CD4-positive, alpha-beta T cell treated with Interleukin-4 for 4 hours (primary cell): Measurements from ENCODE around the gene RAB43.
A peak's percentile ranks its signal among the peaks of the same experiment; 100 is the strongest.

Experiments
- DNase-seq: peaks from one replicate; pipeline ENCODE4 v3.0.0-alpha.2; 2020

RAB43 gene

DNA sequence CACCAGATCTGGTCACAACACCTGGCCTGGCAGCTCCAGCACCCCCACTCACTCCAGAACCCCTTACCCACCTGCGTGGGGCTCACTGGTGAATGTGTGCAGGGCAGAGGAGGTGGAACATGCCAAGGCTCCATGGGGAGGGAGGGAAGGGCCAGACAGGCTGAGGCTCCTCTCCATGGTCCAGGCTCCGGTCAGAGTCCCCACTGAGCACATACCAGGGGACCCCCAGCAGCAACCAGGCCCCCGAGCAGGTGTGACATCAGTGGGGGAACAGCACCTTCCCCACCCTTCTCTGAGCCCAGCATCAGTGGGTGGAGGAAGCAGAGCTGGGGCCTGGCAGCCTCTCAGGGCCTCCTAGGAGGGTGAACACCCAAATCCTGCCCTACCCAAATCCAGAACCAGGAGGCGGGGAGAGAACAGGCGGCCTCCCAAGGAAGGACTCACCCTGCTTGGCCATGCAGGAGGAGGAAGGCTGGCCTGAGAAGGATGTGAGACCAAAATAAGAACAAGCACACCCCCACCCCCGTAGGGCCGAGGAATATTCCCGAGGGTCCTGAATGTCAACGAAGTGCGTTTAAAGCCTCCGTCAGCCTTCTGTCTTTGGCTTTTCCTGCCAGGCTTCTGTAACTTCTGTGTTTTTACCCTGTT is 62.2 kb downstream of the RAB43 start:
- DNase-seq, result no peak

DNA sequence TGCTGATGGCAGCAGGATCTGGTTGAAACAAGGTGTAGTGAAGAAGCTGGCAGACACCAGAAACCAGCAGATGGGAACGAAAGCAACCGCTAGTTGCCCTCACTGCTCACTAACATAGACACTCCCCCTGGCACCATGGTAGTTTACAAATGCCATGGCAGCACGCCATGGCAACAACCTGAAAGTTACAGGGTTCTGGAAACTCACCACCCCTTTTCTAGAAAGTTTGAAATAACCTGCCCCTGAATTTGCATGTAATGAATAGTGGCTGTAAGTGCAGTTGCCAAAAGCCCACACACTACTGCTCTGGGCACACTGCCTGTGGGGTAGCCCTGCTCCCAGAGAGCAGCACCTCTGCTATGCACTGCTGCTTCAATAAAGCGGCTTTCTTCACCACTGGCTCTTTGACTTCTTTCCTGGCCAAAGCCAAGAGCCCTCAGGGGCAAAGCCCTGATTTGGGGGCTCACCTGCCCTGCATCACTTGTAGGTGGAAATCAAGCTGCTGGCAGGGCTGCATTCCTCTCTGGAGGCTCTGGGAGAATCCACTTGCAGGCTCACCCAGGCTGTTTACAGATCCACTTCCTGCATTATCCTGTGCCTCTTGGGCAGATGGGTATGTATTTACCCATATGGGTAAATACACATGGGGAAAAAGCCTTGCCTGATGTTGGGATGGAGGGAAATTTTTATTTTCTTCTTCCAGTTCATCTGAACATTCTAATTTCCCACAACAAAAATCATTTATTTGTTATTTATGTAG is 63.0 kb downstream of the RAB43 start:
- DNase-seq, result no peak

DNA sequence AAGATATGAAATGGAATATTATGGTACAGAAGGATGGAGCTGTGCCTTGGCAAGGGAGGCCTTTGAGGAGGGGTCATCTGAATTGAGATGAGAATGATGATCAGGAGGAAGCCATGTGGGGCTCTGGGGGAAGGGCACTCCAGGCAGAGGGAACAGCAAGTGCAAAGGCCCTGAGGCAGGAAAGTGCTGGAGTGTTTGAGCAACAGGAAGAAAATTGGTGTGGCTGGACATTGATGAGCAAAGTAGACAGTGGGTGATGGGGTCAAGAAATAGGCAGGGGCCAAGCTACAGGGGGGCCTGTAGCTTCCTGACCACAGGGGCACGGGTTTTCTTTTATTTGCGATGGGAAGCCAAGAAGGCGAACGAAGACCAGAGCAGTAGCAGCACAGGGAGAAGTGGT is 64.4 kb downstream of the RAB43 start:
- no peak for DNase-seq

DNA sequence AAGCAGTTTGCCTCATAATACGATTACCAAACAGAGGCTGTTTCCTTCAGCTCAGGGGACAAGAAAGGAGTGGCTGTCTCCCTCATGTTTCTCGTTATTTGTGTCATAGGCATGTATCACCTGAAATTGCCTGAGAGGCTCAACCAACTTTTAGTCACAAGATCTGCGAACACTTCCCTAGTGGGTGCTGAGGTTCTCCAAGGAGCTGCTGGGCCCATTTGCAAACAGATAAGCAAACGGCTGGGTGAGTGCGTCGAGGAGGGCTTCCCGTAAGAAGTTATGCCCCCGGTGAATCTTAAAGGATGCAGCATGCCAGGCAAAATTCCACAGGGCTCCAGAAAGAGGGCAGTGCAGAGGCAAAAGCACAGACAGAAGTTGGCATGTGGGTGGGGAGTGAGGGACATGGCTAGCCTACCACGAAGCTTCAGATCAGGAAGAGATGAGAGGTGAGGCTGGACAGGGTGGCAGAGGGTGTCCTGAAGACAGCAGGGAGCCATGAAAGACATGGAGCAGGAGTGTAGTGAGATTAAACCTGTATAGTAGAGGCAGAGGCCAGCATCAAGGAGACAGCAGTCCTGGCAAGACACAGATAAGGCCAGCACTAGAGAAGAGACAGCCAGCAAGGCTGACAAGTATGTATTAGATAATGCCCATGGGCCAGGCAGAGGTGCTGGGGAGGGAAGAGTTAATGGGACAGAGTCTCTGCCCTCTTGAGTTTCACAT is 65.0 kb downstream of the RAB43 start:
- DNase-seq, result no peak

DNA sequence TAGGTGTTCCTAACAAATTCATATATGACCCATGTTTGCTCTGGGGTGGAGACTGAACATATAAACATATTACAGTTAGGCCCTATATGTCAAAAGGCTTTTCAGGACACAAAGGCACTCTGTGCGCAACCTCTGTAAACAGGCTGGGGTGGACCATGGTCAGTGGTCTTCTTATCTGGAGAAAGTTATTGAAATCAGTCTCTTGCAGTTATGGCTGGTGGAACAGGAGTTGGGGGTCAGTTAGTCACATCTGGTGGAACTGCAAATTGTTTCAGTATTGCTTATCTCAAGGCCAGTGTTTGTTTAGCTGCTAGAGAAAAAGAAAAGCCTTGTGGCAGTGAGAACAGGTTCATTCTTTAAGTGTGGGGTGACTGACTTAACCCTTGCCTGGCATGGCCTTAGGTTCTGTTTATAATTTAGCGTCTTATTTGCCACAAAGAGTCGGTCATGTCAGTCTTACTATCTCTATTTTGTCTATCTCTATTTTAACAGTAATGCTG is 66.9 kb downstream of the RAB43 start:
- no peak for DNase-seq

DNA sequence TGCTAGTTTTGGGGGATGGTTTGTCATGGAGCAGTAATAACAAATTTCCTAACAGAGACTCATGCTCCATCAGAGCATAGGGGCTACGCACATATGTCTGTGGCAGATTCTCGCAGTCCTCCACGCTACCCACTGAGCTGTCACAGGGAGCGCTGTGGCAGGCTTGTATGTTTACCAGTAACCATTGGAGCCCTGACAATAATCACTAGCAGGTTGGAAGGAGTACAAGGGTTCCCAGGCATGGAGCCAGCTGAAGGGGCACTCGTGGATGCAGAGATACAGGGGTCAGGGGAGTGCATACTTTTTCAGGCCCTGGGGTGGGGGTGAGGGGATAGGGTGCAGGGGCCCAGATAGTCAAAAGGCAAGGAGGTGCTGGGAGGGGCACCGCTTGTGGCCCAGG is 68.9 kb downstream of the RAB43 start:
- no peak for DNase-seq

DNA sequence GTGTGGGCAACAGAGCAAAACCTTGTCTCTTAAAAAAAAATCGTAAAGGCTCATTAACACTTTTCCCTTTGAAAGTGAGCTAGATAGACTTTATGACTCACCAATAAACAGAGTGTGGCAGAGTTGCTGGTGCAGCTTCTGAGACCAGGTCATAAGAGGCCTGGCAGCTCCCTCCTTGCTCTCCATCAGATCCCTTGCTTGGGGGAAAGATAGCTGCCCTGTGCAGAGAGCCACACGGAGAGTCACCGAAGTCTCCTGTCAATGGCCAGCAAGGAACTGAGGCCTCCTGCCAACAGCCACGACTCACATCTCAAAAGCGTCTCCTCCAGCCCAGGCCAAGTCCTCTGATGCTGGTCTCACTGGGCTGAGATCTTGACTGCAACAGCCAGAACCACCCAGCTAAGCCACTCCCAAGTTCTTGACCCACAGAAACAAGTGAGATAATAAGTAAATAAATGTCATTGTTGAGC is 69.7 kb downstream of the RAB43 start:
- no peak for DNase-seq

DNA sequence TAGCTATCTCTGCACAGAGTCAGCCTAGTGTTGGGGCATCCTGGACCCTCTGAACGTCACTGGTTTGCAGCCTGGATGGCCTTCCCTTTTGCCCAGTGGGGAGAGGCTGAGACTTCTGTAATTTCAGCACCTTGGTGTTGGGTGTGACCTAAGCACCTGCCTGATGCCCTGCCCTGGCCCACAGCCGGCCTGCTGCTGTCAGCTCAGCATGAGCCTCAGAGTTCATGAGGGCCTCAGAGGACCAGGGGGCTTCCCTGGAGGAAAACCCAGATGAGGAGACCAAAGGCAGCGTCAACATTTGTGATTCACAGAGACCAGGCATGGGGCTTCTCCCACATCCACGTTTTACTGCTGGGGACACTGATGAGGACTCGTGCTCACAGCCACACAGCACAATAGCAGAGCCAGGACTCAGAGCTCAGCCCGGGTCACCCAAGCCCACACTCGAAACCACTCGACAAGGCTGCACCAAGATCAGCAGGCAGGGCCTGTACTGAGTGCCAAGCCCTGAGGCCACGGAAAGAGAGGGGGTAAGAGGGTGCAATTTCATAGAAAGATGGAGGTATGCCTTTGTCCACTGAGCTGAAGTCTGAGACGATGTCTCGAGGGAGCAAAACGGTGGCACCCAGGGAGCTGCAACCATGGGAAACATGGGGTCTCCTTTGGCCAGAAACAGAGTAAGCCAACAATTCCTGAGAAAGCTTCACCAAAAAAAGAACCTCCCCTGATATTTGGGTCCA is 70.9 kb downstream of the RAB43 start:
- DNase-seq, result no peak

DNA sequence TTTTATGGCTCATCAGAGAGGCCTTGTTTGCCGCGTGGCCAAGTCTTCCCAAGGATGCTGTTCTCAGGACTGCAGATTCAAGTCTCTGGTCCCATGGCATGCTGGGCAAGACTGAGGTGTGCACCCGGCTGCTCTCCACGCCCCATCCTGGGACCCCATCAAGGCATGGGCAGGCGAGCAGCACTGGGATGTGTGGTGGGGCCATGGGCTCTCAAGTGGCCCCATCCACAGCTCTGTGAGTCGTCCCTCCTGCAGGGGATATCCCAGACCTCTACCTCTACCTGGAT is 74.1 kb downstream of the RAB43 start:
- no peak for DNase-seq

DNA sequence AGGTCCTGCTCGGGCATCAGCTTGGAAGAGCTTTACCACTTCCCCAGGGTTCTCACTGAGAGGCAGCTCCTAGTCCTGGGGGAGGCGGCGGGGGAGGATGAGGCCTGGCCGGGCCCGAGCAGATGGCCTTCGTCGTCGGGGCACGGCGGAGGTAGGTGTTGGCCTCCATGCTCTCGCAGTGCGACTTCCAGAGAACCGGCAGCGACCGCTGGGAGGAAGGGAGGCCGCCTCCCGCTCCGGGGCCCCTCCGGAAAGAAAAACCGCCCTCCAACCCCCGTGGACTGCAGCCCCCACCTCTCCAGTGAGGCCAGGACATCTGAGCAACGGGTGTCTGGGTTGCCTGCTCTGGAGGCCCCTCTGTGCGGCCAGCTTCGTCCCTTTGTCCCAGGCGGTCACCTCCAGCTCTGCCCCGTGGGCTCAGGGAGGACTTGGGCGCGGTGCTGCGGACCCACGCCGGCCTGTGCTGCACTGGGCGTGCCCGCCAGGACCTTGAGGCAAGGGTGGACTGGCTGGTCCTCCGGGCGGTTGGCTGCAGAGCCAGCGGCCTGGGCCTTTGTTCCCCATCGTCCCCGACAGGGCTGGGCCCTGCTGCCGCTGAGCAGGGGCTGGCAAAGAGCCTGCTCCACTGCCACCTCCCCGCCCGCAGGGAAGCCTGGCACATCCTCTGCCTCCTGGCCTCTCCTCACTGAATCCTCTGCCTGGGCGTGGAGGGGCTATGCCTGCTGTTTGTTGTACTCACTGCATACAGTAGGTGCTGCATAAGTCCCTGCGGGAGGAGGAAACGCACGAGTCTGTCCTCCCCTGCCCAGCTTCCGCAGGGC is 74.7 kb downstream of the RAB43 start:
- no peak for DNase-seq

DNA sequence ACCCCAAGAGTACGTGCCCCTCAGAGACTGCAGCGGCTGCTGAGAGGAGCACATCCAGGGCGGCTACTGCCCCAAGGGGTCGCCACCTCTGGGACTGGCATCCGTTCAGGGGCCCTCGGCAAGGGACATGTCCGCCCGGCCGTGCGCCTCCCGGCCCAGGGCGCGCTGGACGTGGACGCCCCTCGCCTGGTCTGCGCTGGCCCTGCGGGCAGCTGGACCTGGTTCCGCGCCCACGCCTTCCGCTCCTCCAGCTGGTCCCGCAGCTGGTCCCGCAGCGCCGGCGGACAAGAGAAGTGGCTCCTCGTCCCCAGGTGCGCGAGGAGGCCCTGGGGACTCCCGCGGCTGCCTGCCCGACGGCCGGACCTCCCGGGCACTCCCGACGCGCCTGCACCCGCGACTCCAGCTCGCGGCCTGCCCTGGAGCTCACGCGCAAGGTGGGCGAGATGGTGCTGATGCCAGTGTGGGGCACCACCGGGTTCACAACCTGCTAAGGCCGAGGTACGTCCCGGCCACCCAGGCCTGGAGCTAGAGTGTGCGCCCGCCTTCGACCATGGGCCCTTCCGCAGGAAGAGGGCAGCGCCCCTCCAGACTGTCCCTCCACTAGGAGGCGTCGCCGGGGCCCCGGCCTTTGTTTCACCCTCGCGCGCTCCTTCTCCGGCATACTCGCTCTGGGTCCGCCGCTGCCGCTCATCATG is 75.4 kb downstream of the RAB43 start:
- DNase-seq, result no peak

DNA sequence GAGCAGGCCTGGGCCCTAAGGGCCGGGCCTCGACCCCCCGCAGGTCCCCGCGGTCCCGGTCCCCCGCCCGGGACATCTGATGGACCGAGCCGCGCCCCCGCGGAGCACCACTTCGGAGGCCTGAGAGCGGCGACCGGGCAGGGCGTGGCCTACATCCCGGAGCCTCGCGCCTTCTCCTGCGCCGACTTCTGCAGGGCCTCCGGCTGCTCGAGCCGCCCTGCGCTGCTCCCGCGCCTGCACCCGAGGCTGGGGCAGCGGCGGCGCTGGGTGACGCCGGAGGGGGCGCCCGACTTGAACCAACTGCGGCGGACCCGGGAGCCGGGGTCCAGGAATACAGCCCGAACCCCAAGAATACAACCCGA is 75.9 kb downstream of the RAB43 start:
- DNase-seq, result peak; percentile 18

DNA sequence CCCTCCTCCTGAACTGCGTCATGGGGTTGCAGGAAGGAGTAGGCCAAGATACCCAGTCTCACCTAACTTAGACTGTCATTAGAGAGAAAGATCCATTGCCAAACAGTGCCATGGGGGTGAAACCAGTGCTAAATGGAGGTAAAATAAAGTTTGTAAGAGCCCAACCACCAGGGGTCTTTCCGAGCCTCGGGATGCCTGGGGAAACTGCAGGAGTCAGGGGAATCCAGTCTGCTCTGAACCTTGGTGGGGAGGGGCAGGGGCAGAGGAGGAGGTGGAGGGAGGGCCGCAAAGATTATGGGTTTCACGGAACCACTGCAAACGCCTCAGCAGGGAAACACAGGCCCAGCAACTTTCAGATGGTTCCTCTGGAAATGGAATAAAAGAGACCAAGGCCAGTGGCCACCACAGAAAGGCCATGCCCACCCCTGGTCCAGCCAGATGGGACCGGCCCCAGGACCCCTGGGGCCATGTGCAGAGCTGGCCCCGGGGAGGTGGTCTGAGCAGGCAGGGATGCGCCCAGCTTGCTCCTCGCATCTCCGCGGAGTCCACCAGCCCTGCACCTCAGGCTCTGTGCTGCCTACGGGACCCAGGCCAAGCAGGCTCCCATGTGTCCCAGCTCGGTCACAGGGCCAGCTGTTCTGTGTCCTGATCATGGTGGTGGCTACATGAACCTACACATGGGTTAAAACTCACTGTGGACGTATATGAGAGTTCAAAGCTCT is 80.9 kb downstream of the RAB43 start:
- no peak for DNase-seq

DNA sequence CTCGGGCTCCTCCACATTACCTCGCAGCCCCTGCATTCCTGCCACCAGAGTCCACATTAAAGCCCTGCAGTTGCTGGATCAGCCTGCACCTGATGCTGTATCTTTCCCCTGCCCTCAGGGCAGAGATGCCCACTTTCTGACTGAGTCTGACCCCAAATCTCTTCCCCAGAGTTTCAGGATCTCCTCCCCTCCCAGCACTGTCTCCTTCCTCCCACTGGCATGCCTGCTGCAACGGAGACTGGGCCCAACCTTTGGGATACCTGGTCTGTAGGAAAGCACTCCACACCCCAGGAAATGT is 81.6 kb downstream of the RAB43 start:
- no peak for DNase-seq

DNA sequence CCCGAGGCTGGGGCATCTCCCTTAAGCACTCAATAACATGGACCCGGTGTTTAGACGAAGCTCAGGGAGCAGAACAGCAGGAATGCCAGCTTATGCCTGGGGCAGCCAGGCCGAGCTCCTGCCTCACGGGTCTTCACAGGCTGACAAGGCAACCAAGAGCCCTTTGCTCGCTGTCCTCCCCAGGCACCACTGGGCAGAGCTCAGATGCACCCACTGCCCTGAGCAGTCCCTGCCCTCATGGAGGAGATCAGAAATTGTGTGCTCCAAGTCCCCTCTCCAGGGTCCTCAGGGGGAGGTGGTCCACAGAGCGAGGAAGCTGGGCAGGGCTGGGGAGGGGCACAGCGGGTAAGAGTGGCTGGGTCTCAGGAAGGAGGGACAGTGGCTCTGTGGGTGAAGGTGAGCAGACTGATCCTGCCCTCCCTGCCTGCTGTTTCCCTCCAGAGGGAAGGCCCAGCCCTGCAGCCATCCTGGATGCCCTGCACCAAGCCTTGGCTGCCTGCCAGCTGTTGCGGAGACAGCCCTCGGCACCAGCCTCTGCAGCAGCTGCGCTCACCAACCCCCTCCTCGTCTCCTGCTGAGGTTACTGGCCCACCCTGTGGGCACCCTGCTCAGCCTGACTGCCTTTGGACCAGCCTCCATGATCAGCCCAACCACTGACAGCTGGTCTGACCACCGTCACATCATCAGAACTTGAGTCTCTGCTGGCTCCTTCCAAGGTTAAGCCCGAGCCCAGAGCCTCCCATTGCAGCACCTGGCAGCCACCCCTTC is 82.1 kb downstream of the RAB43 start:
- DNase-seq, result no peak

DNA sequence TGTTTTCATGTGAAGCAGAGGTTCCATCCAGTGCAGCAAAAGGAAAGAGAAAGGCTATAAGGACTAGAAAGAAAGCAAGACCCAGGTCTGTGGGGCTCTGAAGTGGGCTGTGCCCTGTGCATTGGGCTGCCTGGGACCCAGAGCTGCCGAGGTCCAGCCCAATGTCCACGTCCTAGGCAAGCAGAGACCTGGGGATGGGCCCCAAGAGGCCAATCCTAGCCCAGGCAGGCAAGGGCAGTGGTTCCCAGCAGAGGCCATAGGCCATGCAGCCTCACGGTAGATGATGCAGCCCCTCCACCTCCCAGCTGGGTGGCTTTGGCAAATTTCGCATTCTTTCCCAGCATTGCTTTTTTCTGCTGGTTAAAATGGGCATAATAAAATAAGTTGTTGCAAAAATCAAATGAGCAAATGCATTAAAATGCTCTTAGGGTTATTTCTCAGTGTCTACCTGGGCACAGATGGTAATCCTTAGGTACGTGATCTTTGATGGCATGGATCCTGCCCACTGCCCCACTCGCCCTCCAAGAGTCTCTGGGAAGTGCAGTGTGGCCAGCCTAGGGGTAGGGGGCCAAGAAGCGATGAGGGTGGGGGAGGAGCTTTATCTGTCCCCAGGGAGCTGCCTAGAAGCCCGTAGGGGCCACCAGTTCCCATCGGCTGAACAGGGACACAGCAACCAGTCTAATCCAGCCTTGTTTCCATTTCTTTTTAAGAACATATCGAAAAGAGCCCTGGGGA is 83.3 kb downstream of the RAB43 start:
- no peak for DNase-seq
